GM18517 (cell line): ENCODE data around the gene SPIN4.
"Not testable (repeated sequence)": the region's sequence is repeated elsewhere in the genome, so short reads cannot be mapped to it uniquely, and the experiment has no call there.

Experiments used
- ATAC-seq: cut with Tn5 transposase; IDR thresholded peaks from one replicate; pipeline ENCODE4 v1.9.1; 2021; ENCODE audit warnings: mild to moderate bottlenecking, moderate library complexity; ENCODE audit not compliant: unreplicated experiment

SPIN4 gene

DNA sequence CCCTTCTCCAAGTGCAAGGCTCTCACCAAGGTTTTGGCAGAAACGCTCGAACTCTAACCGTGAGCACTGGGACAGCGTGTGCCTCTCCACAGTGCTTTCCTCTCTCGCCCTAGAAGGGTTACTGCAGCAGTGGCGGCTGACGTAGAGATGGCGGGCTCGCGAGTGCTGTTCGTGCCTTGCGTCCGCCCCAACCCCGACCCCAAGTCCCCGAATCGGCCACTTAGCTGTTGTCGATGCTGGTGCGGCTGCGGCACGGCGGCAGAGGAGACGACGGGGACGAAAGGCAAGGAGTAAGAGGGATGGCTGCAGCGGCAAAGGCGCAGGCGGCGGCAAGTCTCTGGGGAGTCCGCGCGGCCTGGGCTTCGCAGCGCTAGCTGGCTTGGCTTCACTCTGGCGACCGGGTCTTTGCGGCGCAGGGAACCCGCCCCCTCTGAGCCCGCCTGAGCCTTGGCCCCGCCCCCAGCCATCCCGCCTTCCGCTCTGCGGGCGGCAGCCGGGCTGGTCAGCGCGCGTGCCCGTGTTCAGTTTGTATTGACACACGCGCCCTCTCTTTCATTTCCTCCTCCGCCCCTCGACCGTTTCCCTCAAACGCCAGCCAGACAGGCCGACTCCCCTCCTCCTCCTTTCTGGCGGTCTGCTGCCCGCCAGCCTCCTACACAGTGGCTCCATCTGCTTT is at the start of gene SPIN4:
Gene SPIN4, minus strand, starts transcription at position 392 of the 676 bp plus-strand sequence. CDS start 513 bp downstream, outside the sequence.
- peak; percentile 86 for ATAC-seq

DNA sequence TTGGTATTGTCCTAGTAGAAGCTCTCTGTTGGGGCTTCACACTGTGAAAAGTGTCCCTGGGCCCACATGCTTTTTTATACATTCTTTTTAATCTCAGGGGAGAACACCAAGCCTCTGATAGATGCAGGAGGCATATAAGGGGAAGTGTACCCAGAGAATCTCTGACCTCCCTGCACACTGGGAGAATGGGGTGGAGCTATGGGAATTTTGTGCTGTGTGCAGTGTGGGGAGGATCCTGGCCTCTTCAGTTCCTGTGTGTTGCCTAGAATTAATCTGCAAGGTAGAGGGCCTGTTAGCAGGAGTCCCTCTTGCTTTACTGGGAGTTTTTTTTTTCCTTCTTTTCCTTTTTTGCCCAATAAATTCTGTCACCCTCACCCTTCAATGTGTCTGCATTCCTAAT is 49.2 kb upstream of the SPIN4 start:
- no peak for ATAC-seq

GRCh38 chrX:63394872-63395271 is 43.7 kb upstream of the SPIN4 start:
- ATAC-seq = no peak

DNA sequence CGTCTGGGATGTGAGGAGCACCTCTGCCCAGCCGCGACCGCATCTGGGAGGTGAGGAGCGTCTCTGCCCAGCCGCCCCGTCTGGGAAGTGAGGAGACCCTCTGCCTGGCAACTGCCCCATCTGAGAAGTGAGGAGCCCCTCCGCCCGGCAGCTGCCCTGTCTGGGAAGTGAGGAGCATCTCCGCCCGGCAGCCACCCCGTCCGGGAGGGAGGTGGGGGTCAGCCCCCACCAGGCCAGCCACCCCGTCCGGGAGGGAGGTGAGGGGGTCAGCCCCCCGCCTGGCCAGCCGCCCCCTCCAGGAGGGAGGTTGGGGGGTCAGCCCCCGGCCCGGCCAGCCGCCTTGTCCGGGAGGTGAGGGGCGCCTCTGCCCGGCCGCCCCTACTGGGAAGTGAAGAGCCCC is 42.0 kb upstream of the SPIN4 start:
- ATAC-seq = not testable (repeated sequence)

- no peak for ATAC-seq
Measured at GRCh38 chrX:63387411-63387810, 36.3 kb upstream of the SPIN4 start.

DNA sequence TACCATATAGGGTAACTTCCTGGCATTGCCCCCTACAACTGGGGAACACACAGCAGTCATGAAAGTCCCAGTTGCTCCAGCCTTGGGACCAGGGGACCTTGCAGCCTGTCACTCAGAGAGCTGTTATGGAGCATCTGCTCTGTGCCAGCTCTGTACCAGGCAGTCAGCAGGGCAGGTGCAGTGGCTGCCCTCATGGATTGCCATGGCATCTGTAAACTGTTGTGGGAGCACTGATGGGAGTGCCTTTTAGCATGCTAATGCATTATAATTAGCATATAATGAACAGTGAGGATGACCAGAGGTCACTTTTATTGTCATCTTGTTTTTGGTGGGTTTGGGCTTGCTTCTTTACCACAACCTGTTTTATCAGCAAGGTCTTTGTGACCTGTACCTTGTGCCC is 33.1 kb upstream of the SPIN4 start:
- ATAC-seq = not testable (repeated sequence)

DNA sequence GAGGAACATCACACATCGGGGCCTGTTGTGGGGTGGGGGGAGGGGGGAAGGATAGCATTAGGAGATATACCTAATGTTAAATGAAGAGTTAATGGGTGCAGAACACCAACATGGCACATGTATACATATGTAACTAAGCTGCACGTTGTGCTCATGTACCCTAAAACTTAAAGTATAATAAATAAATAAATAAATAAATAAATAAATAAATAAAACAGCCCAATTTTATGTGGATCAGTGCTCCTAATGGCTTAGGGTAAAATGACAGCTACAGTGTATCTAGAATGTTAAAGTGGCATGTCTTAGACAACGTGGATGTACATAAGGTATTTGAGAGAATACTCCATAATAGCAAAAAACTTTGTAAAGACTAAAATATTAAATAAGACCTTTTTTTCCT is 21.9 kb upstream of the SPIN4 start:
- ATAC-seq = not testable (repeated sequence)

- not testable (repeated sequence) for ATAC-seq
Measured at GRCh38 chrX:63367699-63368098, 16.6 kb upstream of the SPIN4 start.

- no peak for ATAC-seq
Measured at GRCh38 chrX:63363788-63364187, 12.7 kb upstream of the SPIN4 start.

GRCh38 chrX:63361494-63361893 is 10.4 kb upstream of the SPIN4 start:
- no peak for ATAC-seq

DNA sequence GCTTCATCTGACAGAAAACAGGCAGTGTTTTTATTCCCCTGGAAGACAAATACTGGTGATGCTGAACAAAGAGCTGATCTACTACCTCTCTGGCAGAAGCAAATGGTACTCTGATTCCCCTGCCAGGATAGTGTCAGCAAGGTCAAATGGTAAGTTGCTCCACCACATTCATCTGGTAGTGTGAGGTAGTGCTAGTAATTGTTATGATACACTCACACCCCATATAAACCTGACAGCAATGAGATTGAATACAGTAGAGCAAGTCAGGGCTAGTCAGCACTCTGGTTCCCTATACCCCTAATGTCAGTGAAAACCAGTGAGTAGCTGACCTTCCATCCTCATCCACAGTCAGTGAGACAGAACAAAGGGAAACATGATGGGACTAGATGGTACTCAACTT is 3.4 kb upstream of the SPIN4 start:
- no peak for ATAC-seq

GRCh38 chrX:63350465-63350877 is 661 bp downstream of the SPIN4 start:
- ATAC-seq = peak; percentile 42

DNA sequence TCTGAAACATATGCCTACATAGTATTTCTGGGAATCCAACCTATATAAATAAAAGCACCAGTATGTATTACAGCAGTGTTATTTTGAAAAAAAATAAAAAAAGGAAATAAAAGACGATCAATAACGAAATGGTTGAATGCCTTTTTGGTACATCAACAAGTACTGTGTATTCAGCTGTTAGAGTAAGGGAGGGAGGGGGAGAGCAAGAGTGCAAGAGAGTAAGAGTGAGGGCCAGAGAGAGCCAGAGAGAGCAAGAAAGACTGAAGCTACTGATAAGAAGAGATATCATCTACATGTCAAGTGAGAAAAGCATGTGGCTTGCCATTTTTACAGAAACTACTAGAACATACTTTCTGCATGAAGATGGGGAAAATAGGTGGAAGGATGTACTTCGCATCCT is 1.8 kb downstream of the SPIN4 start:
- ATAC-seq = no peak

DNA sequence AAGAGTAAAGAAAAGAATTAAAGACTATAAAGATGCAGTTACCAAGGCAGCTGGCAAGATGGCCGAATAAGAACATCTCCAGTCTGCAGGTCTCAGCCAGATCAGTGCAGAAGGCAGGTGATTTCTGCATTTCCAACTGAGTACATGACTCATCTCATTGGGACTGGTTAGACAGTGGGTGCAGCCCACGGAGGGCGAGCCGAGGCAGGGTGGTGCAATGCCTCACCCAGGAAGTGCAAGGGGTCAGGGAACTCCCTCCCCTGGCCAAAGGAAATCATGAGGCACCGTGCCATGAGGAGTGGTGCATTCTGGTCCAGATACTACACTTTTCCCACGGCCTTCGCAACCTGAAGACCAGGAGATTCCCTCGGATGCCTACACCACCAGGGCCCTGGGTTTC is 20.5 kb downstream of the SPIN4 start:
- ATAC-seq = no peak

GRCh38 chrX:63327788-63328187 is 23.3 kb downstream of the SPIN4 start:
- ATAC-seq = no peak

- no peak for ATAC-seq
Measured at GRCh38 chrX:63299596-63299995, 51.5 kb downstream of the SPIN4 start.
